CD1c-positive myeloid dendritic cell (primary cell): ENCODE measurements around the gene NRG2.

Experiments used
- DNase-seq: peaks from one replicate; pipeline ENCODE4 v3.0.0-alpha.2; 2016; ENCODE audit errors: extremely low spot score

Gene NRG2

DNA sequence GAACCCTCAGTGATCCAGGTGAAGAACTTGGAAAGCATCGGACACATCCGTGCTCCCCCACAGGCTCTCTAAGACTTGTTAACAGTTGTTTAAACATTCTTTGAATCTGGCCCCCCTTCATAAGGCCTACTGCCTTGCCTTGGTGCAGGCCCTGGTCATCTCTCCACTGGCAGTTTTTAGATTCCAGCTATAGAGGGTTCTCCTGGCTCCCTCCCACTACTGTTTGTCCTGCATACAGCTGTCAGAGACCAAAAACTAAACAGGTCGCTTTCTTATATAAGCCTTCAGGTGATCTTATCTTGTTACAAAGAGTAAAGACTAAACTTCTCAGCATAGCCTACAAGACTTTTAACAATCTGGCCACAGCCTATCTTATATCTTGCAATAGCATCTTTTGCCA is 32.3 kb downstream of the NRG2 start:
- no peak for DNase-seq

DNA sequence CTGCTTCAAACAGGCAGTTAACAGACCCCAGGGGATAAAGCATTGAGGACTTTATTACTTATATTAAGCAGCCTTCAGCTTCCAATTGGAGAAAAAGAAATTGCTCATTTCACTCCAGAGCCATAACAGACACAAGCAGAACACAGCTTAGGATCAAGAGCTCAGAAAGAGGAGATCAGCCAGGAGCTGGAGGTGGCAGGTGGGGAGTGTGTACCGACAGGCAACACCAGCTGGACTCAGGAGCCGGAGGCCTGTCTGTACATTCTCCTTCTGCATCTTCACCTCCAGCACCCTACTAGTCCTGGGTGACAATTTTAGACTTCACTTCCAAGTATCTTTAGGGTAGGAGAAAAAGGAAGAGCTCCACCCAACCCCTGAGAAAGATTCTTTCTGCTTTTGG is 35.8 kb downstream of the NRG2 start:
- DNase-seq = no peak

DNA sequence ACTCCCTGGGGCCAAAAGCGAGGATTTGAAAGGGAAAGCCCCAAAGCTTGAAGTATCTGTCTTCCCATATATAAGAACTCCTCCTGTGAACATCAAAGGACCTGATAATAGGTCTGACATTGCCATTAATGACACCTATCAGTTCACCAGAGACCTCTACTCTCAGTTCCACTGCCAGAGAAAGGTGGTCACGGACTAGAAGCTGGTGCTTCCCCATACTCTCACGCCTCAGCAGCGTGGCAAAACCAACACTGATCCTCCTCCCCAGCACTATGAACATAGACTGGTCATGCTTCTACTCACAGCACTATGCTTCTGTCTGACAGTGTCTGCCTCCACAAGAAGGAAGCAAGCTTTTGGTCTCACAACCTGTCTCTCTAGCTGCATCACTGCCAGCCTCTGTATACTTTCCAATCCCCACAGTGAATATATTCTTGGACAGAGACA is 37.9 kb downstream of the NRG2 start:
- no peak for DNase-seq

DNA sequence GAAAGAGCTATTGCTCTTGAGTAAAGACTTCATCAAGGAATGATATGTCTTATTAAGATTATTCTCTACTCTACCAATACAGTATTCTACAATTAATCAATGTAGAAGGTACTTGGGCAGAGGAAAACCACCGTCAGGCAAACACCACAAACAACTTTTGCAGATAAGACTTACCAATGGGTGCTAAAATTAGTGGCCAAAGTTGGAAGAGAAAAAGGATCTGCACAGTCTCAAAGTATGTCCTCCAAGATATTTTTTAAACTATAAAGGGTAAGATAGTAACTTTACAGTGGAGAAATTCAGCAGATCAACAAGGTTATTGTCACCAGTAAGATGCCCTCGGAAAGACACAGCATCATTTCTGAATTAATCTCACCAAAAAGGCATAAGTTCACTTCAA is 38.9 kb downstream of the NRG2 start:
- no peak for DNase-seq

DNA sequence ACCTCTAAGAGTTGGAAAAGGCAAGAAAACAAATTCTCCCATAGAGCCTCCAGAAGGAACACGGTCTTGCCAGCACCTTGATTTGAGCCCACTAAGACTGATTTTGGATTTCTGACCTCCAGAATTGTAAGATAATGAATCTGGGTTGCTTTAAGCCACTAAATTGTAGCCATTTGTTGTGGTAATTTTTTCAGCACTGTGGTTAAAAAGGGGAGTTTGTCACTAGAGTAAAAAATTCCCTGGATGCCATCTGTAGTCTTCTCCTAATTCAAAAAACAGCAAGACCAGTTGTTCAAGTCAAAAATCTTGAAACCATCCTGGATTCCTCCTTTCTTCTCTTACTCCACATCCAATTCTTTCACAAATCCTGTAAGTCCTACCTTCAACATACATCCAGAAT is 39.6 kb downstream of the NRG2 start:
- DNase-seq = no peak

DNA sequence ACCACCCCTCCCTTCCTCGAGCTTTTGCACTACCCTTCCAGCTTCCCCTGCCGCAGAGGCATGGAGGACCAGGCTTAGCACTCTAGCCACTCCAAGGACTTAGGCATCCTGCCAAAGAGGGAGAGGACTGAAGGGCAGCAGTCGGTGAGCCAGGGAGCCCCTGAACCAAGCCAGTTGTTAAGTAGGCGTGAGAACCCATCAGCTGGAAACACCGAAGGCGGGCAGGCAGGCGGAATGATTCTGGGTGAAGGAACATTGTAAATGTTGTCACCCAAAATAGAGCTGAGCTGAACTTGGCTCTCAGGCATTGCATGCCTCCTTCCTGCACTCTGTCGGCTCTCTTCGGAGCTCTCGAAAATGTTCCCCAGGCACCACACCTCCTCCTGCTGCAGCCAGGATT is 42.8 kb downstream of the NRG2 start:
- DNase-seq = no peak

DNA sequence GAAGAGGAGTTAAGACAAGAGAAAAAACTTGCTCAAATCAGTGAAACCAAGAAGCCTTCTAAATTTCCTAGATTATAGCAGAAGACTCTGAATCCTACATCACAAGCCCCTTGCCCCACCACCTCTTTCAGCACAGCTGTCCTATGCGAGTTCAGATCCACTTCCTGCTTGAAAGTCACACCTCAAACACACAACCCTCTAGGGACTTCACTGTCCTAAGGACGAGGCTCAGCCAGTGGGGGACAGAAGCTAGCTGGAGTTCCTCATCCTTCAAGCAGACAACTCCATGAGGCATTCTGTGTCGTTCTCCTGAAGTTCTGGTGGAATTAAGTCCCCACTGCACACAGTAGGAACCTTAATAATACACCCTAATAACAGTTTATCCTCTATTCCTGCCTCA is 44.3 kb downstream of the NRG2 start:
- DNase-seq = no peak

DNA sequence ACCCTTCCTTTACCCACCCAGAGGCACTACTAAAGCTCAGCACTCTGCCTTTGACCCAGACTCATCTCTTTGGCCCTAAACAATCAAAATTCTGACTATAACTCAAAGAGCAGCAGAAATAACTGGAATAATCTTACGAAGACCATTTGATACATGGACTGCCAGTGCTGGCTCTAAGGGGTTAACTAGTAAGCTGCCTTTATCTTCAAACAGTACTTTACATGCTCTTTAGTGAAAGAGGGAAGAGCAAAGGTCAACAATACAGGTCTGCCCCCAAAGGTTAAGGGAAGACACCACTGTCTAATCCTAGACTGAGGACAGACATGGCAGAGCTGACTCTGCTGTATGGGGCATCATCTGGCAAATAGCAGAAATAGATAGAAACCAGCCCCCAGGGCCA is 45.8 kb downstream of the NRG2 start:
- no peak for DNase-seq

DNA sequence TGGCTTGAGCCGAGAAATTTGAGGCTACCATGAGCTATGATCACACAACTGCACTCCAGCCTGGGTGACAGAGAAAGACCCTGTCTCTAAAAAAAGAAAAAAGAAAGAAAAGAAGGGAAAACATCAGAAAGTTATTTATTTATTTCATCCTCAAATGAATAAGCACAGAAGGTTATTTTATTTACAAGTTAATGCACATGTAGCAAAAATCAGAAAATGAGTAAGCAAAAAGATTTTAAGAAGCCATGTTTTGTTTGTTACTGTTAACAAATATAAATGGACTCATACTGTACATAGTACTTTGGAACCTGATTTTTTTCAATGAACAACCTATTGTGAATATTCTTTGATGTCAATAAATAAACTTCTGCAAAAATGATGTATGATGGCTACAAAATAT is 47.2 kb downstream of the NRG2 start:
- no peak for DNase-seq

DNA sequence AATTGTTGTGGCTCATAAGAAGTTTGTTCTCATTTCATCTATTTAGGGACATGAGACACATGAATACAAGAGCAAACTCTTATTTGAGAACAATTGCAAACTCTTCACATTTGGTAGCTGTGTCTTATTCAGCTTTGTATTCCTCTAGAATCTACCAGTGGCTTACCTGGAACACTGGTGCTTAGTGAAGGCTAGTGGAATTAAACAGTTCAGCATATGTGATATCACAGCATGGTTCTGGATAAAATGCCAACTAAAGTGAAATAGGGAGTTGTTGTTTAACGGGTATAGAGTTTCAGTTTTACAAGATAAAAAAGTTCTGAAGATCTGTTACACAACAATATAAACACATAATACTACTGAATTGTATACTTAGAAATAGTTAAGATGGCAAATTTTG is 48.9 kb downstream of the NRG2 start:
- DNase-seq = no peak

DNA sequence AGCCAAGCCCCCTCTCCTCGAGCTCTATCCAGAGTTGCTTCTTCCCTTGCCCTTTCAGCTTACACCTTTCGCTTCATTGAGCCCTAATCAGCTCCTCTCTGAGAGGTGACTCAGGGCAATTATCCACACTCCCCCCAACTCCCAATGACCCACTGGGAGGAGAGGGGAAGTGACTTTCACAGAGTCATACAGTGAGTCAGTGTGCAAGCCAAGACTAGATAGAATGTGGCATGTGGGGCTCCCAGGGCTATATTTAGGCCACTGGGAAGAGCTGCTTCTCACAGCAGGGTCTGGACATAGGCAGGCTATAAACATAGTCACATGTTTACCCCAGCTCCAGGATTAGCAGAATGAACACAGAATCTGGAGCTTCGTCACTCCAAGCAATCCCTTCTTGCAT is 57.4 kb downstream of the NRG2 start:
- DNase-seq = peak; percentile 26

DNA sequence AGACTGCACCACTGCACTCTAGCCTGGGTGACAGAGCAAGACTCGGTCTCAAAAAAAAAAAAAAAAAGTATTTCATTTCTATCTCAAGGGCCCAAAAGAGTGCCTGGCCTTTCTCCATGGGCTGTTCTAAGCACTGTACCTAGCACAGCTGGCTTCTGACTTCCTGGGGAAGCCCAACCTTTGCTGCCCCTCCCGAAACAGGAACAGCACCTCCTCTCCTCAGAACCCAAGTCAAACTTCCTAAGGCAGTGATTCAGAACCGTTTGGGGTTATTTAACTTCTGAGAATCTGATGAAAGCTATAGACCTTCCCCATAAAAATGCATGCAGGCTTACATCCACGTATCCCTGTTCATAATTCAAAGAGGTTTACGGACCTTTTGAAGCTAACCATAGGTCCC is 57.8 kb downstream of the NRG2 start:
- peak; percentile 53 for DNase-seq

DNA sequence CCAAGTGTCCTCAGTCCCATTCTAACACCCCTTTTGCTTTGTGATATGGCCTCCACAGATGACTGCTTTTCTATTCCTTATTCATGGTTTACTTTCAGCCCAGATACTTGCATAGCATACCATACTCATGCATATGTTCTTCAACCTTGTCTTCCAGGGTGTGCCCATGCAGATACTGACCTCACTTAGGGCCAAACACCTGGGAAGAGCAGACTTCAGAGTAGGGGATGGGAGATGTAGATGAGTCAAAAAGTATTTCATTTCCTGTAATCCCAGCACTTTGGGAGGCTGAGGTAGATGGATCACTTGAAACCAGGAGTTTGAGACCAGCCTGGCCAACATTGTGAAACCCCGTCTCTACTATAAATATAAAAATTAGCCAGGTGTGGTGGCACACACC is 58.3 kb downstream of the NRG2 start:
- DNase-seq = no peak

DNA sequence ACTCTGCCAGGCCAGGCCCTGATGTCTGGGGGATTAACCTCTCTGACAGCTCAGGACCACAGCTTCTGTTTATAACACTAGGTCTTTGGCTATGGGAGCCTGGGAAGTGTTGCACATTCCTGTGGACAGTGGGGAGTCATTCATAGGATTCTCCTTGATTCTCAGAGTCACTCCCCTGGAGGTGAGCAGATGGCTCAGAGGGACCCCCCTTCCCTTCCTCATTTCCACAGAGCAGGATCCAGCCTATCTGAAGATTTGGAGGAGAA is 60.2 kb downstream of the NRG2 start:
- no peak for DNase-seq

DNA sequence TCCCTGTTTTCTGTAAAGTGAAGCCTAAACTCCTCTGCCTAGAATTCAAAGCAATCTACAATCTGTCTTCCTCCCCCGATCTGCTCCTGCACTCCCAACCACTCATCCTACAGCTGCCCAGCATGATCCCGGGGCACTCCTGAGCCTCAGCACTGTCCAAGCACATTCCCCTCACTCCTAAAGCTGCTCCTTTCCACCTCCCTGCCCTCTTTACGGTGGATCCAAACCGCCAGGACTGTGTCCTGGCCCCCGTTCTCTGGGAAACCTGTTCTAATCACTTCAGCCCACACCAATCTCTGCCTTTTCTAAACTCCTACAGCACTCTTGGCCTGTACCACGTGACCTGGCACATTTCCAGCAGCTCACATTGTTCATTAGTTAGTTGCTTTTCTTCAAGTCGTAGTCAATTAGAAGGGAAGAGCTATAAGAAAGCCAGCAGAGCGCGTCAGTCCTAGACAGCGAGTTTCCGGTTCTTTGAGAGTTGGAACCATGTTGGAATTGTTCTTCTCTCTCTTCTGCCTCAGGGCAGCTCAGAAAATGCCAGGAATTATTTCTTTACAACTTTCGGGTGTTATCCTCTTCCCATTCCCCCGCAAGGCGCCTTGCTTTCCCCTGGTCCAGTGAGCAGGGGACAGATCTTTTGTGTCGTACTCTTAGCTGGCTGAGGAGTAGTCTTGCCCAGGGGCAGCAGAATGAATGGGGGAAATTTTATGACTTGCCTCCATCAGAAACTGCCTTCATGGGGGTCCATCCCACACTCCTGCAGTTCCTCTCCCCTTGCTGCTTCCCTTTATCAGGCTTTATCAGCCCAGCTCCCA is 60.7 kb downstream of the NRG2 start:
- no peak for DNase-seq

DNA sequence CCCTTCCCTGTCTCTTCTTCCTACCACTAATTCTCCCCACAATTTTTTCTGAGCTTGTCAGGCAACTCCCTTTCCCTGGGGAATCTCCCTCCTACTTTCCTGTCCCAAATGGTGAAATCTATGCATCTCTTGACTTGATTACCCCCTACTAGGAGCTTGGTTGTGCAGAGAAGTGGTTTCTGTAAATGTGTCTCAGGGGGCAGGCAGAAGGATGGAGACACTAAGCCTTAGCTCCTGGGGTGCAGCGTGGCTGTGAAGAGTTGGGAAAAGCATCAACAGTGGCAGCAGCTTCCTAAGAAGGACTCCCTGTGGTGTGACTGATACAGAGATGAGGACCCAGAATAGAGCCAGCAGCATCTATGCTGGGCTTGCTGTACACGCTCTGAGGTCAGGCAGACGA is 62.3 kb downstream of the NRG2 start:
- no peak for DNase-seq

DNA sequence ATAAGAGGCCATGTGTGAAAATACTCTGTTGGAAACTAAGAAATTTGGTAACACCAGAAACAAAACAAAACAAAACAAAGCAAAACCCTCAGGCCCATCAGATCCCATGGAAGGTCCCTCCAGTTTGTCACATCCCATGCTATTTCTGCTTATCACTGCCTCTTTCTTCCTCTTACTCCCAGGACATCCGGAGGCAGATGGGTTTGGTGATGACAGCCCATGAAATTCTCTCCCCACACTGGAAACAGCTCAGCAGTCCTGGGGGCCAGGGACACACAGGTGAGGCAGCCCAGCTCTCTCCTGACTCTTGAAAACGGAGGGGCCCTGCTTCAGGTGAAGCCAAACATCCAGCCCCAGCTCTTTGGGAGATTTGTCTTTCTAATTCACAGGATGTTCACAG is 63.2 kb downstream of the NRG2 start:
- no peak for DNase-seq

DNA sequence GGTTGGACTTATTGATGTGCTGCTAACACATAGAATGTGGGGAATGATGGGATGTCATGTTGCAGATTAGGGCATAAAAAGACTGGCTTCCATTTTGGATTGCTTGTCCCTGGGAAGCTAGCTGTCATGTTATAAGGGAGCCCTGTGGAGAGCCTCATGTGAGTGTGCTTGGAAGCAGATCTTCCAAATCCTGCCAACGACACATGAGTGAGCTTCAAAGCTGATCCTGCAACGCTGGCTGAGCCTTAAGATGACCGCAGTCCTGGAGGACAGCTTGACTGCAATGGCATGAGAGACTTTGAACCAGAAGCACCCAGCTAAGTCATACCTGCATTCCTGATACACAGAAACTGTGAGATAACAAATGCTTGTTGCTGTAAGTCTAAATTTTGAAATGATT is 63.6 kb downstream of the NRG2 start:
- no peak for DNase-seq

DNA sequence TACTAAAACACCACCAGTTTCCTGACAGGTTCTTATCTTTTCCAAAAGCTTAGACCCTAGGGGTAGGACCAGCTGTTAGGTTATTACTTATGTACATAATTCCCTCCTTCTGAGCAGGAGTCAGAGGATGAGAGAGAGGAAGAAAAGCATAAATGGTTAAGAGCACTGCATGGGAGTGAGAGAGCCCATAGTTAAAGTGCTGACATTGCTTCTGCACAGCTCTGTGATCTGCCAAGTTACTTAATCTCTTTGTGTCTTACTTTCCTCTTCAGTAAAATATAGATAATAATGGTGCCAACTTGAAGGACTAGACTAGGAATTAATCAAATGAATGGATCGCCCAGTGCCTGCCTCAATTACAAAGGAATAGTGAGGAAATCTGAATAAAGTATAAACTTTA is 66.4 kb downstream of the NRG2 start:
- no peak for DNase-seq

DNA sequence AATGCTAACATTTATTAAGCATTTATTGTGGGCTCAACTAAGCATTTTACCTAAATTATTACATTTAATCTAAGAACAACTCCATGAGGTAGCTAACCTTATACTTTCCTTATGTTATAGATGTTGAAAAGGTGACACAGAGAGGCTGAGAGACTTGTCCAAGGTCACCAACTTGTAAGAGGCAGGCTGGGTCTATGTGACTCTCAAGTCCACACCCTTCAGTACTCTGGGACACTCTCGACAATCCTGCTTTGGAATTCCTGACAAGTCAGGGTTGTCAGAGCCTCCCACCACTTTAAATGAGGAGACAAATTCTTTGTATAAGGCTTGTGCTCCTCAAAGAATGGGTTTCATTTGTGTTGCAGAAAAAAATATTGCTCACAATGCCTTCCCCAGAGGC is 67.2 kb downstream of the NRG2 start:
- no peak for DNase-seq

DNA sequence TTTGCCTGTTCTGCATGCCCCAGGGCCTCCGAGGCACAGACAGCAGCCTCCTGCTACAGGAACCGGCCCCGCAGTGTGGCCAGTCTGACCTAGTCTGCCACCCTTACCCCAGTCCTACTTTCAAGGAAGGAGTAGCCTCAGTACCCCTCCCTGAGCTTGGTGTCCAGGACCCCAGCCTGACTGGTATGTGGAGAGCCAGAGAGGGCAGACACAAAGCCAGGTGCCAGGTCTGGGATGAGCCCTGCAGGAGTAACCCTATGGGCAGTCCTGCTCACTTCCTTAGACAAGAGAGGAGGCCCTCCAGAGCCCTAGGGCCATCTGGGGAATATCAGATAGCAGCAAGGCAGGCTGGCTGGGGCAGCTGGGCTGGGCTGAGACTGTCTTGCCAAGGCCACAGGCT is 67.8 kb downstream of the NRG2 start:
- no peak for DNase-seq

DNA sequence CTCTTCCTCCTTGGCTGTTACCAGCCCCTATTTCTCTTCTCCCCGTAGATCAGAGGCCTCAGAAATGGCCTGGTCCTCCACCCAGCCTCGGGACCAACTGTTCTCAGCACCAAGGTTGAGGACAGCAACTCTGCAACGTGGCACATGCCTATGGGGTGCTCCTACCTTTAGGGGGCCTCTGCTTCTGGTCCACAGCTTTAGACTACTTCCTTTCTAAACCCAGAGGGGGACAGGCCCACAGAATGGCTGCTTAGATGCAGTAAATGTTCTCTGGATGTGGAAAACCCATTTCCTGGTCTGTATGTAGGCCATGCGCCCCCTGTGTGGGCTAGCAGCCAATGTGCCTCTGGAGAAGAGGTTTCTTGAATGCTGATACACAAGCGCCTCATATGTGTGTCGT is 68.4 kb downstream of the NRG2 start:
- DNase-seq = no peak

DNA sequence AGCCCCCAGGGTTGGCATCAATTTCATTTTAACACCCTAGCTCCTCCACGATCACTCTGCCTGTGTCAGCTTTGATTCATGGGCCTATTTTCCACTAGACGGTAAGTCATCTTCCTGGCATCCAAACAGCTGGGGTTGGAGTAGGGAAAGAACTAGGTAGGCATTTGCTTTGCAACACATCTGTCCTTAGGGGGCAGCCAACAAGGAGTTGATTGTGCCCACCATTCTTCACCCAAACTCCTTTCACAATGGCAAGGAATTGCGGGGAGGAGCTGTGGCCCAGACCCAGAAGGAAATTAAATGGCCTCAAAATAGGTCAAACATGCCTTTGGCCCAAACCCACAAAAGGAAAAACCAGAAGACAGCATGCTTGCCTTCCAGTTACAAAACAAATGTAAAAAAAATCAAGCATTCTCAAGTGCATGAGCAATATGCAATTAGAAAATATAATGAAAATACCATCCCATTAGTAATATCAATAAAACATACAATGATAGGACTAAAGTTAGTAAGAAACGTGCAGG is 71.8 kb downstream of the NRG2 start:
- DNase-seq = no peak

DNA sequence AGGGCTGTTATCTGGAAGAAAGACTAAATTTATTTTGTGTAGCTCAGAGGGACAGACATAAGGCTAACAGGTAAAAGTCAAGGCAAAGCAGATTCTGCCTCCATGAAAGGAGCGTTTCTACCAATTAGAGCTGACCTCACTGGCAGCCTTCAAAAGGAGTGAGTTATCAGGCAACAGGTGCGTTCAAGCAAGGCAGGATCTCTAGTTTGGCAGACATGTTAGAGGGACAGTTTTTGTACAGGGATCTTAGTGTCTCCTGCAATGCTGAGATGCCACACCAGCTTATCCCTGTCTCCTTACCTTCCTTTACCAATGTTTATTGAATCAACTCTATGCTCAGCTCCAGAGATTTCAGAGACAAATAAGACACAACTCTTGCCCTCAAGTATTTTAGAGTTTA is 73.8 kb downstream of the NRG2 start:
- DNase-seq = no peak
